ENCODE measurements around the gene SLC1A4.

GRCh38 chr2:65026154-65026553 lies 37.0 kb downstream of the SLC1A4 start:
- TF ChIP-seq POLR2A (IDR thresholded peaks at IDR 0.05) (no peak), CTCF (IDR thresholded peaks at IDR 0.05) (no peak)
